Measurements from ENCODE around the gene SLC6A19. TPM values are rescaled to one million over a fixed set of nuclear protein-coding genes. Genes with fewer than 3 reads are reported as not detected.

Gene SLC6A19
- total and polyA plus RNA-seq, 9 of the 15 experiments (the other 6 are each of a cell fraction or from before 2014, with no cell fraction given): 0.03 to 1.6 (median 0.59) TPM

- DNase-seq (ENCODE audit: extremely low read depth in 1 of 4, low spot score in 3 of 4): no peak
- peaks cover 0 to 21% of the 10 kb centered on the region in 2 experiments; a peak in 1 of 5 replicates for H3K4me1 ChIP-seq (replicated peaks in 1 of 2; ENCODE audit: control insufficient read depth in 2 of 2, insufficient read depth in 2 of 2, low read length in 2 of 2)
- no TSS peak for BruUV-seq (replicated peaks)
- H3K27me3 ChIP-seq (ENCODE audit: control insufficient read depth in 2 of 2, insufficient read depth in 2 of 2, low read length in 2 of 2): peaks cover 9 to 57% of the 10 kb centered on the region in 2 experiments
- no peaks in the 10 kb centered on the region for H3K9me1 ChIP-seq (ENCODE audit: control insufficient read depth, insufficient read depth, low read length)
- ATAC-seq: no peak
- H3K79me2 ChIP-seq (ENCODE audit: control insufficient read depth, insufficient read depth, low read length): no peaks in the 10 kb centered on the region
- H3K9ac ChIP-seq (ENCODE audit: insufficient read depth in 1 of 2, low read depth in 2 of 2, low read length in 2 of 2): no peak overlapping the region
- FAIRE-seq: no peak
- H3K9me3 ChIP-seq (replicated peaks; ENCODE audit: control insufficient read depth, insufficient read depth, low read depth, low read length): no peaks in the 10 kb centered on the region
- no peak overlapping the region for H3K4me3 ChIP-seq
- intact Hi-C loops (cut with micrococcal nuclease) (no loop called here), in situ Hi-C loops (cut with MboI) (no loop called here)
- no peak overlapping the region for H3K27ac ChIP-seq (ENCODE audit: extremely low read depth, low read depth, low read length)
- 39% methylated on average over 38 of the region's 39 CpGs for WGBS (ENCODE audit: insufficient coverage, low coverage, missing lambda C conversion rate)
- ChIA-PET CTCF (ENCODE audit: low intra/inter-chr PET ratio) (interaction anchor here (0.6 kb wide), 1 partner anchor 102 kb away, joined by 5 read pairs; no protein-coding TSS in a partner anchor), POLR2A (no interaction called here)
- H2AFZ ChIP-seq (ENCODE audit: low read depth, low read length): no peak overlapping the region
- 0 out of 2 replicates have a peak, but pooled peaks cover 3% of the 10 kb centered on the region for H4K20me1 ChIP-seq (replicated peaks; ENCODE audit: control insufficient read depth, insufficient read depth, low read length)
- H3K36me3 ChIP-seq (ENCODE audit: control insufficient read depth, insufficient read depth, low read length): no peaks in the 10 kb centered on the region
- no peak overlapping the region for H3K4me2 ChIP-seq (ENCODE audit: insufficient read depth, low read length)
- TF ChIP-seq ZNF695 (CRISPR knock-in tag; IDR thresholded peaks at IDR 0.05): no peak
- TF ChIP-seq ZNF75A (CRISPR knock-in tag; IDR thresholded peaks at IDR 0.05): no peak
- no peak for TF ChIP-seq BCL6 (CRISPR knock-in tag; IDR thresholded peaks at IDR 0.05)
- TF ChIP-seq, protein P1, sequence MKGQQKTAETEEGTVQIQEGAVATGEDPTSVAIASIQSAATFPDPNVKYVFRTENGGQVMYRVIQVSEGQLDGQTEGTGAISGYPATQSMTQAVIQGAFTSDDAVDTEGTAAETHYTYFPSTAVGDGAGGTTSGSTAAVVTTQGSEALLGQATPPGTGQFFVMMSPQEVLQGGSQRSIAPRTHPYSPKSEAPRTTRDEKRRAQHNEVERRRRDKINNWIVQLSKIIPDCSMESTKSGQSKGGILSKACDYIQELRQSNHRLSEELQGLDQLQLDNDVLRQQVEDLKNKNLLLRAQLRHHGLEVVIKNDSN (CRISPR knock-in tag; IDR thresholded peaks at IDR 0.05): peak; percentile 34; the same call in 1 of the 2 replicates
- TF ChIP-seq, protein P2, sequence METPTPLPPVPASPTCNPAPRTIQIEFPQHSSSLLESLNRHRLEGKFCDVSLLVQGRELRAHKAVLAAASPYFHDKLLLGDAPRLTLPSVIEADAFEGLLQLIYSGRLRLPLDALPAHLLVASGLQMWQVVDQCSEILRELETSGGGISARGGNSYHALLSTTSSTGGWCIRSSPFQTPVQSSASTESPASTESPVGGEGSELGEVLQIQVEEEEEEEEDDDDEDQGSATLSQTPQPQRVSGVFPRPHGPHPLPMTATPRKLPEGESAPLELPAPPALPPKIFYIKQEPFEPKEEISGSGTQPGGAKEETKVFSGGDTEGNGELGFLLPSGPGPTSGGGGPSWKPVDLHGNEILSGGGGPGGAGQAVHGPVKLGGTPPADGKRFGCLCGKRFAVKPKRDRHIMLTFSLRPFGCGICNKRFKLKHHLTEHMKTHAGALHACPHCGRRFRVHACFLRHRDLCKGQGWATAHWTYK (CRISPR knock-in tag; IDR thresholded peaks at IDR 0.05): peak; percentile 96
- no peak for TF ChIP-seq ZFP1 (CRISPR knock-in tag; IDR thresholded peaks at IDR 0.05)
- no peak for TF ChIP-seq NFIC (IDR thresholded peaks at IDR 0.05)
- peak in 1 of 2 experiments; percentile 36; a peak in 1 of 4 replicates for TF ChIP-seq MNT (conservative IDR thresholded peaks at IDR 0.05)
- TF ChIP-seq TAF7 (tag; IDR thresholded peaks at IDR 0.05): no peak
Measured at GRCh38 chr5:1270933-1271914, 69.8 kb downstream of the SLC6A19 start.

Measured in K562 (cell line).